GM12878 (cell line): ENCODE measurements around the gene SRPK3. TPM values are rescaled to one million over a fixed set of nuclear protein-coding genes. Genes with fewer than 3 reads are reported as not detected.

Source experiments
- ATAC-seq: fragments of 200-7000 bp; cut with Tn5 transposase; 3 replicates; pipeline ENCODE4 v1.9.1; 2020; ENCODE audit warnings: mild to moderate bottlenecking, moderate library complexity
- BruUV-seq: library from RNA; stranded (reverse); fragments of 400-500 nt; replicated peaks from 2 replicates; lab custom pipeline; 2021; lab: Mats Ljungman, UMichigan
- CTCF ChIA-PET: fragments of 300-600 bp; sonication (Branson Sonifier 250); formaldehyde crosslinking; extraction: SDS; loops from one replicate; lab custom pipeline; 2021; ENCODE audit warnings: inconsistent platforms; lab: Yijun Ruan, JAX
- POLR2A ChIA-PET: fragments of 350-600 bp; formaldehyde crosslinking; extraction: SDS; loops from one replicate; lab custom pipeline; 2021; ENCODE audit warnings: inconsistent platforms; lab: Charles Lee
- RAD21 ChIA-PET: fragments of 300-600 bp; sonication (Branson Sonifier 250); formaldehyde crosslinking; loops from one replicate; lab custom pipeline; 2023; ENCODE audit warnings: antibody characterized with exemption; ENCODE audit not compliant: unreplicated experiment; lab: Charles Lee
- SMC1A ChIA-PET: fragments of 300-600 bp; sonication (Branson Sonifier 250); formaldehyde crosslinking; loops from one replicate; lab custom pipeline; 2023; ENCODE audit not compliant: unreplicated experiment, uncharacterized antibody; lab: Charles Lee
- DNase-seq: peaks from one replicate; pipeline ENCODE4 v3.0.0-alpha.2; 2011; ENCODE audit warnings: low read depth, low spot score
- FAIRE-seq: peaks from 3 replicates; lab custom pipeline; 2011; peaks lifted over from hg19 to GRCh38; lab: Jason Lieb, UNC
- H2AFZ ChIP-seq: 2 replicates; pipeline ENCODE4 v1.6.0; 2011; ENCODE audit warnings: low read depth, low read length, control low read depth; ENCODE audit not compliant: control insufficient read depth
- H3K27ac ChIP-seq: 2 replicates; pipeline ENCODE4 v1.5.1; 2011; ENCODE audit warnings: control low read depth; ENCODE audit not compliant: control insufficient read depth, insufficient read depth
- H3K27me3 ChIP-seq, 2 experiments: replicated peaks in 1 of 2; 2 replicates each; pipeline versions ENCODE4 v1.6.0 to v1.6.1; 2011; ENCODE audit warnings: low read length in 1 of 2; ENCODE audit not compliant: control insufficient read depth in 2 of 2, insufficient read depth in 2 of 2
- H3K36me3 ChIP-seq, 2 experiments: 2 replicates each; pipeline ENCODE4 v1.5.1; 2011; ENCODE audit warnings: low read length in 1 of 2; ENCODE audit not compliant: control insufficient read depth in 2 of 2, insufficient read depth in 2 of 2
- H3K4me1 ChIP-seq: 2 replicates; pipeline ENCODE4 v1.6.1; 2011; ENCODE audit warnings: mild to moderate bottlenecking, low read length, moderate library complexity, mixed read lengths; ENCODE audit not compliant: control insufficient read depth, insufficient read depth
- H3K4me2 ChIP-seq: 2 replicates; pipeline ENCODE4 v1.6.0; 2011; ENCODE audit warnings: control low read depth; ENCODE audit not compliant: control insufficient read depth, insufficient read depth
- H3K4me3 ChIP-seq: fragments of 200-600 bp; sonication (generic); 2 replicates; pipeline ENCODE4 v1.5.1; 2016
- H3K79me2 ChIP-seq: 2 replicates; pipeline ENCODE4 v1.6.0; 2011; ENCODE audit warnings: low read length; ENCODE audit not compliant: control insufficient read depth, insufficient read depth
- H3K9ac ChIP-seq: 2 replicates; pipeline ENCODE4 v1.8.0; 2011; ENCODE audit warnings: low read length, control low read depth, mixed read lengths; ENCODE audit not compliant: control insufficient read depth, insufficient read depth
- H3K9me3 ChIP-seq: replicated peaks from 3 replicates; pipeline ENCODE4 v1.5.1; 2011; ENCODE audit warnings: mild to moderate bottlenecking, low read length; ENCODE audit not compliant: control insufficient read depth, insufficient read depth
- H4K20me1 ChIP-seq: 2 replicates; pipeline ENCODE4 v1.6.0; 2011; ENCODE audit not compliant: control insufficient read depth, insufficient read depth
- BMI1 ChIP-seq: fragments of 450-650 bp; IDR thresholded peaks from 2 replicates; pipeline ENCODE4 v1.6.1; 2016; ENCODE audit warnings: mild to moderate bottlenecking, moderate library complexity, borderline replicate concordance
- CREB1 ChIP-seq: IDR thresholded peaks from 2 replicates; pipeline ENCODE4 v1.6.1; 2012; ENCODE audit warnings: low read depth, mild to moderate bottlenecking, inconsistent platforms
- HDGF ChIP-seq: fragments of 450-650 bp; IDR thresholded peaks from 2 replicates; pipeline ENCODE4 v1.6.1; 2016; ENCODE audit warnings: antibody characterized with exemption
- NR2C1 ChIP-seq: fragments of 450-650 bp; IDR thresholded peaks from 2 replicates; pipeline ENCODE4 v1.6.1; 2017; ENCODE audit warnings: antibody characterized with exemption, mild to moderate bottlenecking, moderate library complexity
- PKNOX1 ChIP-seq: fragments of 450-650 bp; IDR thresholded peaks from 2 replicates; pipeline ENCODE4 v1.6.1; 2016; ENCODE audit warnings: mild to moderate bottlenecking
- RCOR1 ChIP-seq: conservative IDR thresholded peaks from 2 replicates; pipeline ENCODE4 v1.6.1; 2012; ENCODE audit warnings: low read depth, low read length, improper control_type of control experiment
- RUNX3 ChIP-seq: IDR thresholded peaks from 2 replicates; pipeline ENCODE4 v1.6.1; 2012; ENCODE audit warnings: low read length, inconsistent platforms
- TCF3 ChIP-seq: IDR thresholded peaks from 2 replicates; pipeline ENCODE4 v1.6.1; 2012; ENCODE audit warnings: low read depth, mild to moderate bottlenecking, low read length, borderline replicate concordance; ENCODE audit not compliant: insufficient read depth
- USF1 ChIP-seq: IDR thresholded peaks from 2 replicates; pipeline ENCODE4 v1.6.1; 2011; ENCODE audit warnings: borderline replicate concordance, low read depth, mild to moderate bottlenecking, moderate library complexity, mixed read lengths, low read length; ENCODE audit not compliant: insufficient read depth; ENCODE audit errors: extremely low read length
- ZNF207 ChIP-seq: fragments of 450-650 bp; IDR thresholded peaks from 2 replicates; pipeline ENCODE4 v1.6.1; 2014; ENCODE audit warnings: antibody characterized with exemption, mild to moderate bottlenecking, borderline replicate concordance
- ZNF622 ChIP-seq: fragments of 450-650 bp; IDR thresholded peaks from 2 replicates; pipeline ENCODE4 v1.6.1; 2017; ENCODE audit warnings: mild to moderate bottlenecking, inconsistent platforms
- WGBS: methylation state at CpG from one replicate; pipeline ENCODE4 v1.1.6; 2016; ENCODE audit warnings: low lambda C conversion rate; ENCODE audit not compliant: insufficient replicate concordance, insufficient coverage; ENCODE audit errors: missing lambda C conversion rate; 5-methylcytosine and 5-hydroxymethylcytosine counted together
- in situ Hi-C: fragments of 300-500 bp; cut with MboI; formaldehyde crosslinking; loops from 9 replicates; pipeline ENCODE4 v1.14.3; 2018; ENCODE audit warnings: mixed read lengths
- intact Hi-C: fragments of 100-400 bp; cut with micrococcal nuclease; formaldehyde crosslinking; loops from one replicate; pipeline ENCODE4 v1.14.2; 2022; ENCODE audit not compliant: unreplicated experiment
- polyA plus RNA-seq, 11 experiments: library from polyadenylated mRNA; depleted of rRNA in 4 of 11; unstranded in 6 of 11; stranded (reverse) in 5 of 11; fragments of >200 nt; fragmentation: Nextera tagmentation in 4 of 11; fragmentation: Illumina TruSeq in 1 of 11; extraction: Ambion mirVana in 4 of 11; extraction: Trizol in 1 of 11; gene quantifications; 1 replicate in 1 of 11; 2 replicates in 10 of 11; pipeline versions ENCODE4 v1.2.1 to v1.2.3, GENCODE V29; 2011 to 2016; ENCODE audit warnings: inconsistent platforms in 2 of 11, missing spikeins in 2 of 11, low read depth in 1 of 11
- total RNA-seq, 4 experiments: library from RNA; depleted of rRNA in 3 of 4; stranded (reverse); fragments of >200 nt in 3 of 4; fragmentation: Illumina TruSeq in 1 of 4; extraction: Trizol in 1 of 4; gene quantifications; 2 replicates each; pipeline versions ENCODE4 v1.2.1 to v1.2.3, GENCODE V29; 2013 to 2021

The SRPK3 gene
- total and polyA plus RNA-seq, 10 of the 15 experiments (the other 5 are each of a cell fraction or from before 2014, with no cell fraction given), result 0.05 to 0.19 TPM; not detected in 8

- FAIRE-seq, result no peak
- DNase-seq, result no peak
- in situ Hi-C loops, result loop anchor here (5.0 kb wide), 1 partner anchor 198 kb away; no protein-coding TSS in a partner anchor
- Histone ChIP-seq H3K9me3 (no peaks in the 10 kb centered on the region; the same call in 2 of the 3 replicates), H3K79me2 (no peaks in the 10 kb centered on the region), H3K9ac (no peak overlapping the region), H3K4me1 (no peaks in the 10 kb centered on the region), H3K4me3 (no peak overlapping the region), H4K20me1 (no peaks in the 10 kb centered on the region), H2AFZ (no peak overlapping the region), H3K36me3 (no peaks in the 10 kb centered on the region), H3K27ac (no peak overlapping the region), H3K4me2 (no peak overlapping the region), H3K27me3 (no peaks in the 10 kb centered on the region)
- ChIA-PET CTCF (interaction anchor here (1.7 to 2.3 kb wide), 2 partner anchors 164 to 183 kb away, joined by 5 to 26 read pairs; no protein-coding TSS in a partner anchor), SMC1A (no interaction called here), RAD21 (interaction anchor here (0.5 kb wide), 1 partner anchor 181 kb away, joined by 3 read pairs; no protein-coding TSS in a partner anchor), POLR2A (no interaction called here)
- 53% methylated on average over 7 of the region's 7 CpGs for WGBS
- ATAC-seq, result no peak; the same call in 2 of the 3 replicates
- intact Hi-C loops, result loop anchor here (1.0 to 5.0 kb wide), 3 partner anchors 183 to 288 kb away; no protein-coding TSS in a partner anchor
- no TSS peak for BruUV-seq
- TF ChIP-seq CREB1 (no peak), HDGF (no peak), USF1 (no peak), RUNX3 (no peak), RCOR1 (no peak), ZNF622 (no peak), TCF3 (no peak), PKNOX1 (no peak), NR2C1 (no peak), BMI1 (no peak), ZNF207 (no peak)
These were observed 16.1 kb upstream of the SRPK3 start for GRCh38 chrX:153764786-153765137.
